ENCODE results near the gene GPBP1L1. TPM values are rescaled to one million over a fixed set of nuclear protein-coding genes. Genes with fewer than 3 reads are reported as not detected.

GPBP1L1 gene
- total and polyA plus RNA-seq, 9 of the 15 experiments (the other 6 are each of a cell fraction or from before 2014, with no cell fraction given), result 86.0 to 216 (median 138) TPM

DNA sequence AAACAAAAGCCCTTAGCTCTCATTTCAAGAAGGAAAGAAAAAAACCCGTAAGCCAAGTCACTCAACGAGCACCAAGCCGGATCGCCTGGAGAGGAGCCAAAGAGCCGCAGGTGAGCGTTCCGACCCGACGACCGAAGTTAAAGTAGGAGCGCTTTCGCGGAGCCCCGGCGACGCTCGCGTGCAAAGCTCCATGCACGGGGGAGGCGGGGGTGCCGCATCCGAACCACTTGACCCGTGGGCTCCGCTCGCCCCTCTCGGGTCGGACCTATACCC, 382 bp downstream of the GPBP1L1 start (continued):
- no peak for TF ChIP-seq MAFK (IDR thresholded peaks at IDR 0.05; ENCODE audit: low read length)
- TF ChIP-seq BRD4 (IDR thresholded peaks at IDR 0.05), result no peak
- TF ChIP-seq ZNF408 (CRISPR knock-in tag; IDR thresholded peaks at IDR 0.05; ENCODE audit: low read depth), result no peak
- no peak for TF ChIP-seq MIER1 (IDR thresholded peaks at IDR 0.05; ENCODE audit: low read depth)
- TF ChIP-seq TAF15 (IDR thresholded peaks at IDR 0.05; ENCODE audit: low read depth, low read length), result no peak
- TF ChIP-seq PHB2 (IDR thresholded peaks at IDR 0.05; ENCODE audit: low read depth), result no peak
- TF ChIP-seq BCOR (IDR thresholded peaks at IDR 0.05), result 0 out of 2 replicates have a peak, but pooled peaks have one; percentile 46
- TF ChIP-seq, protein P1, sequence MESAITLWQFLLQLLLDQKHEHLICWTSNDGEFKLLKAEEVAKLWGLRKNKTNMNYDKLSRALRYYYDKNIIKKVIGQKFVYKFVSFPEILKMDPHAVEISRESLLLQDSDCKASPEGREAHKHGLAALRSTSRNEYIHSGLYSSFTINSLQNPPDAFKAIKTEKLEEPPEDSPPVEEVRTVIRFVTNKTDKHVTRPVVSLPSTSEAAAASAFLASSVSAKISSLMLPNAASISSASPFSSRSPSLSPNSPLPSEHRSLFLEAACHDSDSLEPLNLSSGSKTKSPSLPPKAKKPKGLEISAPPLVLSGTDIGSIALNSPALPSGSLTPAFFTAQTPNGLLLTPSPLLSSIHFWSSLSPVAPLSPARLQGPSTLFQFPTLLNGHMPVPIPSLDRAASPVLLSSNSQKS (CRISPR knock-in tag; IDR thresholded peaks at IDR 0.05), result no peak
- TF ChIP-seq RFX1 (IDR thresholded peaks at IDR 0.05), result no peak
- peak; percentile 94 for TF ChIP-seq CHD1 (IDR thresholded peaks at IDR 0.05; ENCODE audit: low read length)
- no peak for TF ChIP-seq NUFIP1 (IDR thresholded peaks at IDR 0.05; ENCODE audit: partially characterized antibody)
- no peak for TF ChIP-seq GTF2E2 (tag; IDR thresholded peaks at IDR 0.05)
- TF ChIP-seq L3MBTL2 (IDR thresholded peaks at IDR 0.05), result no peak
- TF ChIP-seq, protein P2, sequence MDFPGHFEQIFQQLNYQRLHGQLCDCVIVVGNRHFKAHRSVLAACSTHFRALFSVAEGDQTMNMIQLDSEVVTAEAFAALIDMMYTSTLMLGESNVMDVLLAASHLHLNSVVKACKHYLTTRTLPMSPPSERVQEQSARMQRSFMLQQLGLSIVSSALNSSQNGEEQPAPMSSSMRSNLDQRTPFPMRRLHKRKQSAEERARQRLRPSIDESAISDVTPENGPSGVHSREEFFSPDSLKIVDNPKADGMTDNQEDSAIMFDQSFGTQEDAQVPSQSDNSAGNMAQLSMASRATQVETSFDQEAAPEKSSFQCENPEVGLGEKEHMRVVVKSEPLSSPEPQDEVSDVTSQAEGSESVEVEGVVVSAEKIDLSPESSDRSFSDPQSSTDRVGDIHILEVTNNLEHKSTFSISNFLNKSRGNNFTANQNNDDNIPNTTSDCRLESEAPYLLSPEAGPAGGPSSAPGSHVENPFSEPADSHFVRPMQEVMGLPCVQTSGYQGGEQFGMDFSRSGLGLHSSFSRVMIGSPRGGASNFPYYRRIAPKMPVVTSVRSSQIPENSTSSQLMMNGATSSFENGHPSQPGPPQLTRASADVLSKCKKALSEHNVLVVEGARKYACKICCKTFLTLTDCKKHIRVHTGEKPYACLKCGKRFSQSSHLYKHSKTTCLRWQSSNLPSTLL (IDR thresholded peaks at IDR 0.05), result no peak
- TF ChIP-seq ZKSCAN1 (IDR thresholded peaks at IDR 0.05; ENCODE audit: low read depth, low read length), result no peak
- no peak for TF ChIP-seq CC2D1A (IDR thresholded peaks at IDR 0.05)
- no peak for TF ChIP-seq MAX (CRISPR knock-in tag; IDR thresholded peaks at IDR 0.05)
- TF ChIP-seq, protein P3, sequence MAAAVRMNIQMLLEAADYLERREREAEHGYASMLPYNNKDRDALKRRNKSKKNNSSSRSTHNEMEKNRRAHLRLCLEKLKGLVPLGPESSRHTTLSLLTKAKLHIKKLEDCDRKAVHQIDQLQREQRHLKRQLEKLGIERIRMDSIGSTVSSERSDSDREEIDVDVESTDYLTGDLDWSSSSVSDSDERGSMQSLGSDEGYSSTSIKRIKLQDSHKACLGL (CRISPR knock-in tag; IDR thresholded peaks at IDR 0.05; ENCODE audit: borderline replicate concordance, poor library complexity, severe bottlenecking), result no peak
- TF ChIP-seq ZNF668 (CRISPR knock-in tag; IDR thresholded peaks at IDR 0.05), result no peak
- TF ChIP-seq E2F8 (IDR thresholded peaks at IDR 0.05; ENCODE audit: low read depth, partially characterized antibody), result no peak
- peak; percentile 34 to 46 (median 39); a peak in 3 of 6 replicates for TF ChIP-seq CTCF (IDR thresholded peaks at IDR 0.05 in 2 of 3, conservative IDR thresholded peaks at IDR 0.05 in 1 of 3; ENCODE audit: insufficient read depth in 2 of 3, low read depth in 1 of 3, low read length in 3 of 3)
- TF ChIP-seq NFE2 (IDR thresholded peaks at IDR 0.05; ENCODE audit: low read depth), result no peak

Data from K562 (cell line).